Subcutaneous adipose tissue (tissue), 4 donors: ENCODE data around the gene XPO1. TPM values are rescaled to one million over a fixed set of nuclear protein-coding genes. Genes with fewer than 3 reads are reported as not detected.

Source experiments
- total RNA-seq, 4 donors: library from RNA; depleted of rRNA; stranded (reverse); fragments of >200 nt; gene quantifications; one replicate each; pipeline ENCODE4 v1.1.0, GENCODE V29; 2016
- TF ChIP-seq, protein P1 (sequence below): fragments of 450-650 bp; IDR thresholded peaks from one replicate; pipeline ENCODE4 v1.5.1; 2016; ENCODE audit warnings: low read depth, mild to moderate bottlenecking, control low read depth, antibody characterized with exemption, moderate library complexity

Gene XPO1, protein sequence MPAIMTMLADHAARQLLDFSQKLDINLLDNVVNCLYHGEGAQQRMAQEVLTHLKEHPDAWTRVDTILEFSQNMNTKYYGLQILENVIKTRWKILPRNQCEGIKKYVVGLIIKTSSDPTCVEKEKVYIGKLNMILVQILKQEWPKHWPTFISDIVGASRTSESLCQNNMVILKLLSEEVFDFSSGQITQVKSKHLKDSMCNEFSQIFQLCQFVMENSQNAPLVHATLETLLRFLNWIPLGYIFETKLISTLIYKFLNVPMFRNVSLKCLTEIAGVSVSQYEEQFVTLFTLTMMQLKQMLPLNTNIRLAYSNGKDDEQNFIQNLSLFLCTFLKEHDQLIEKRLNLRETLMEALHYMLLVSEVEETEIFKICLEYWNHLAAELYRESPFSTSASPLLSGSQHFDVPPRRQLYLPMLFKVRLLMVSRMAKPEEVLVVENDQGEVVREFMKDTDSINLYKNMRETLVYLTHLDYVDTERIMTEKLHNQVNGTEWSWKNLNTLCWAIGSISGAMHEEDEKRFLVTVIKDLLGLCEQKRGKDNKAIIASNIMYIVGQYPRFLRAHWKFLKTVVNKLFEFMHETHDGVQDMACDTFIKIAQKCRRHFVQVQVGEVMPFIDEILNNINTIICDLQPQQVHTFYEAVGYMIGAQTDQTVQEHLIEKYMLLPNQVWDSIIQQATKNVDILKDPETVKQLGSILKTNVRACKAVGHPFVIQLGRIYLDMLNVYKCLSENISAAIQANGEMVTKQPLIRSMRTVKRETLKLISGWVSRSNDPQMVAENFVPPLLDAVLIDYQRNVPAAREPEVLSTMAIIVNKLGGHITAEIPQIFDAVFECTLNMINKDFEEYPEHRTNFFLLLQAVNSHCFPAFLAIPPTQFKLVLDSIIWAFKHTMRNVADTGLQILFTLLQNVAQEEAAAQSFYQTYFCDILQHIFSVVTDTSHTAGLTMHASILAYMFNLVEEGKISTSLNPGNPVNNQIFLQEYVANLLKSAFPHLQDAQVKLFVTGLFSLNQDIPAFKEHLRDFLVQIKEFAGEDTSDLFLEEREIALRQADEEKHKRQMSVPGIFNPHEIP (N-terminal part only)
- total RNA-seq: 100 to 1,000 TPM in 3 of 4 donors, 10 to 100 TPM in 1; 96.1 to 139 (median 121) TPM

DNA sequence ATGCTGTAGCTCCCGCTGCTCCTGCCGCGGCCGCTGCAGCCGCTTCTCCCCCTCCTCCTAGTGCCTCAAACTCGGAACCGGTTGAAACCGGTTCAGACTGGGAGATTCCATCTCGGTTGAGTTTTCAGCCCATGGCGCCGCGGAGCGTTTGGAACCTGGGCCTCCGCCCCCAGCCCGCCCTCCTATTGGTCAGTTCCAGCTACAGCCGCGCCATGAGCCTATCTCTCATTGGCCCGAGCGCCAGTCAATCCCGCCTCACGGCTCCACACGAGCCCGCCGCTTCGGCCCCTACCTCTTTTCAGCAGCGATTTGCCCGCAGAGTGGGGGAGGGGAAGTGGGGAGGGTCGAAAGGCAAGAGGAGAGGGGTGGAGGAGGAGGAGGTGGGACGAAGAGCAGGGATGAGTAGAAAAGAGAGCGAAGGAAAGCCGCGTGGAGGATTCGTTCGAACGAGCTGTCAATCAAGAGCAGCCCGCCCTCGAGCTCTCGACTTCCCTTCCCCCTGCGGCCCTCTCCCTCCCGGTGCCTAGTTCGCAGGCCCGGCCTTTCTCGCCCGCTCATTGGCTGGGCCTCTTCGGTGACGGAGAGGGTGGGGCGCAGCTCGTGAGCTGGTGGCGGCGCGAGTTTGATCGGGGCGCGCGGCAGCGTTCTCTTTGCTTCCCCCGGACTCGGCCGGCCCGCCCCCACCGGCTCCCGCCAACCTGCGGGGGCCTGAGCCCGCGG lies at the start of gene XPO1:
XPO1 (minus strand) TSS at position 157 of the 720 bp plus-strand sequence. CDS start 4,459 bp downstream, outside the sequence.
- TF ChIP-seq, protein P1, sequence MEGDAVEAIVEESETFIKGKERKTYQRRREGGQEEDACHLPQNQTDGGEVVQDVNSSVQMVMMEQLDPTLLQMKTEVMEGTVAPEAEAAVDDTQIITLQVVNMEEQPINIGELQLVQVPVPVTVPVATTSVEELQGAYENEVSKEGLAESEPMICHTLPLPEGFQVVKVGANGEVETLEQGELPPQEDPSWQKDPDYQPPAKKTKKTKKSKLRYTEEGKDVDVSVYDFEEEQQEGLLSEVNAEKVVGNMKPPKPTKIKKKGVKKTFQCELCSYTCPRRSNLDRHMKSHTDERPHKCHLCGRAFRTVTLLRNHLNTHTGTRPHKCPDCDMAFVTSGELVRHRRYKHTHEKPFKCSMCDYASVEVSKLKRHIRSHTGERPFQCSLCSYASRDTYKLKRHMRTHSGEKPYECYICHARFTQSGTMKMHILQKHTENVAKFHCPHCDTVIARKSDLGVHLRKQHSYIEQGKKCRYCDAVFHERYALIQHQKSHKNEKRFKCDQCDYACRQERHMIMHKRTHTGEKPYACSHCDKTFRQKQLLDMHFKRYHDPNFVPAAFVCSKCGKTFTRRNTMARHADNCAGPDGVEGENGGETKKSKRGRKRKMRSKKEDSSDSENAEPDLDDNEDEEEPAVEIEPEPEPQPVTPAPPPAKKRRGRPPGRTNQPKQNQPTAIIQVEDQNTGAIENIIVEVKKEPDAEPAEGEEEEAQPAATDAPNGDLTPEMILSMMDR: no peak

DNA sequence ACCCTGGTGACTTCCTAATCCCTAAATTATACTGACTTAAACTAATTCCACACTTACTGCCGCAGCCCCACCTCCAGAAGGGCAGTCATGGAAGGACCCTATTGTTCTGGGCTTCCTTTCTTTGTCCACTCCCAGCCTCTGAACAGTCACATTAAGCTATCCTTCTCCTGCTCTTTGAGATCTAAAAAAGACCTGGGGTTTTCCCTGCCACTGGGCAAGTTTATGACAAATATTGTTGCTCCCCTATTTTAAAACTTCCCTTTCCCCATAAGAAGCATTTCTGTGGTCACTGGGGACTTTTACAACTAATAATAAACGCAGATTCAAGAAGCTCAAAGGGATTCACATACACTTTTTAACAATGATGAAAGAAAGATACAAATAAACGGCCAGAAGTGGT lies 47.2 kb upstream of the XPO1 start:
- TF ChIP-seq, protein P1: no peak

DNA sequence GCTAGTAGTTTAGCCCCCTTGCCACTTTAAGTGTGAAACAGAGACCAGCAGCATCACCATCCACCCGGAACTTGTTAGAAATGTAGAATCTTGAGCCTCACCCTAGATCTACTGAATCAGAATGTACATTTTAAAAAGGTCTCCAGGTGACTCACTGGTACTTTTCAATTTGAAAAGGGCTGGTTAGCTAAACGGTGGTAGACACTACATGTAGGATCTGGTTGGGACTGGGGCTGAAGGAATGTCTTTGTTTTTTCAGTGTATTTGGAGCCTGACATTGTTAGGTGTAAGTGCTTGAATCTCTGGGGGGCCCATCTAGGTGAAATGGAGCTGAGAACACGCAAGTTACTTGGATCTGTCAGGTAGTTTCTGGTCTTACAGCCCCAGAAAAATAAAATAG lies 44.0 kb upstream of the XPO1 start:
- TF ChIP-seq, protein P1: no peak

DNA sequence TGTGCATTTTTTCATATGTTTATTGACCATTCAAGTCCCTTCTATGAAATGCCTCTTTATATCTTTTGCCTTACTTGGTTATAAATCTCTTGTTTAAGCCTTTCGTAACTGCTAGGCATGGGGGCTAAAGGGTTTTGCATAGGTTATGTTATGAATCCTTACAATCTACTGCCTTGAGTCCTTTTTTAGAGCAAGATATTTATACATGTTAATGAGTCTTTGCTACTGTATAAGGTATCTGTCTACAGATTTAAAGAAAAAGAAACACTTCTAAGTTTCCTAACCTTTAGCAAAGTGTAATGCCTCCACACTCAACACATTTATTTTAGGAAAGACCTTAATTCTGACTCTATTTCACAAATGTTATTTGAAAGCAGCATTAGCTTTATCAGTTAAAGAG lies 43.6 kb upstream of the XPO1 start:
- TF ChIP-seq, protein P1: no peak

DNA sequence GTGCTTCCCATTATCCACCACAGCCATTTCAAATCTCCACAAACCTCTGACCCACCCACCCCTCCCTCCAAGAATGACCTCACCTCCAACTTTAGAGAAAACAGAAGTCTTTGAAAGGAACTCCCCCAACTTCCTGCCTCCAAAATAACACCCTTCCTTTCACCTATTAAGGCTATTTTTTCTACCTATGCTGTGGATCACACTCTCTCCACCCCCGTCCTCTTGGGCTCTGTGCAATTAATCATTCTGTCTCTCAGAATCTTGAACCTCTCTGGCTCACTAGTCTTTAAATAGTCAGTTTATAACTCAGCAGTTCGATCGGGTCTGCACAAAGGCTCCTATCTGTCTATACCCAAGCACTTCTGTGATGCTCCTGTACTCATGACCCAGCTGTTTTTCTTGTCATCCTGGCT lies 37.3 kb upstream of the XPO1 start:
- TF ChIP-seq, protein P1: no peak

DNA sequence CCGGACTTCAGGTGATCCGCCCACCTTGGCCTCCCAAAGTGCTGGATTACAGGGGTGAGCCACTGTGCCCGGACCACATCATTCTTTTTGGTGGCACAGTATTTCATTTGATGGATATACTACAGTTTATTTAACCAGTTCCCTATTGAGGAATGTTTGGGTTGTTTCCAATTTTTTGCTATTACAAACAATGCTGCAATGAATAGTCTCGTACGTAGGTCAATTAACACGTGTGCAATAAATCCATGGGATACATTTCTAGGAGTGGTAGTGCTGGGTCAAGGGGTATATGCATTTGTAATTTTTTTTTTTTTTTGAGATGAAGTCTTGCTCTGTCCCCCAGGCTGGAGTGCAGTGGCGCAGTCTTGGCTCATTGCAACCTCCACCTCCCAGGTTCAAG lies 28.4 kb upstream of the XPO1 start:
- TF ChIP-seq, protein P1: no peak
